Inflammatory macrophage treated with lipopolysaccharide for 4 hours (primary cell): Measurements from ENCODE around the gene LRRN3.

Source experiments
- DNase-seq: peaks from one replicate; pipeline ENCODE4 v3.0.0-alpha.2; 2020

Gene LRRN3

DNA sequence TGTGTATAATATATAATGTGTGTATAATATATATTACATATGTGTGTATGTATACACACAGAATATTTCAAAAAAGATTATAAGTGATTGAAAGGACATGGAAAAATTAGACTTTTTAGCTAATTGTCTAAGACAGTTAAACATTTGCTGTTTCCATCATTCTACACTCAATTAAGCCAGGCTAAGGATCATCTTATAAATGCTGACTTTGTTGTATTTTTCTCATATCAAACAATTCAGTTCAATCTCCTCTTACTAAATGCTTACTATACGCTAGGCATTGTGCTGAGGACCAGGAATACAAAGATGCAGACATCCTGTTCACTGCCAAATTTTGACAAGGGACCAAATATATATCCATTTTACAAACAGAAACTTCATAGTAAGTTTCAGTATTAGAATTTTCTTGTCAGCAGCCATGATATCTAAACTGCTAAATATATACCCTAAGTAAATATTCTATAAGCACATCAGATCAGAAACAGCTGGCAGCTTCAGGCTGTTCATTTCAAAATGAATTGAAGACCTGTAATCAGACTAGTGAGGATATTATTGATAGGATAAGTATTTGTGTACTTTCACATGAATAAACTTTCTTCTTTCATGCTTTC, 10.3 kb upstream of the LRRN3 start:
- no peak for DNase-seq

DNA sequence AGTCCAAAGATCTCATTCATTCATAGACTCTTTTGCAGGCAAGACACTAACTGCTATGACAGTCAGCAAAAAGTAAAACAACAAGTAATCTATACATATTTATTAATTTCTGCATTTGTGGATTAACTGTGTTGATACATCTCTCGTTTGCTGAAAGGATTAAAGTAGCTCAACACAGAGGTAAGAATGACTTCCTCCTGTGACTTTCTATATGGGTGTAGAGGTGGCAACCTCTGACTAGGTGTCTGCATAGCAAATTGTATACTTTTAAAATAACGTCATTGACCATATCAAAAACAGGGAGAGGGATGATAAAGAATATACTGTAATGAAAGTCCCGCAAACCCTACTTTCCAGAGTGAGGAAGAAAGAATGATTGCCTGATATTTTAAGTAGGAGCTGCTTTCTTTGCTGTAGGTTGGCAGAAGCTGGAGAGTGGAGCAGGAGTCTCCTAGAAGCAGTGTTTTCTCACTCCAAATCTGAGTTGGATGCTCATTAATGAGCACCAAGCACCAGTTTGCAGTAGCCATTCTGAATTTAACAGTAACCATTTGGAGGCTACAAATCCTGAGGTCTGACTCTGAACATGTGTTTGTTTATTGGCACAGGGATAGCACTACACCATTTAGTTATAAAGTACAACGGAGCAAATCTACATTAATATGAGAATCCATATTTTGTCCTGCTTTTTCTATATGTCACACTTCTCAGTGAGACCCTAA, 9.2 kb upstream of the LRRN3 start:
- DNase-seq: no peak

DNA sequence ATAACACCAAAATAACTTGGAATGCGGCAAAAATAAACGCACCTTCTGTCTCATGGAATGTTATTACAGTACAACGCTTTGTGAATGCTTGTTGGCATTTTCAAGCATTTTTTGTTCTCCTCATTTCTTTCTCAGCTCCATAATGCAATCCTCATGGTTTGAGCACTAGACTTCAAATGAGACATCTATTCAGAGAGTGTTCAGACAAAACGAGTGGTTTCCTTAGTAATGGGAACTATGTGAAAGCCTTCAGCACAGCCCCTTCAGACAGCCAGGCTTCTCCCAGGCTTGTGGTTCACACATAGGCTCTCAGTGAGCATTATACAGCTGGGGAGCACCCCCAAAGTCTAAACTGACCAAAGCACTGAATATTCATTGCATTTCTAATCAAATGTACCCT, 8.6 kb upstream of the LRRN3 start:
- DNase-seq: no peak

DNA sequence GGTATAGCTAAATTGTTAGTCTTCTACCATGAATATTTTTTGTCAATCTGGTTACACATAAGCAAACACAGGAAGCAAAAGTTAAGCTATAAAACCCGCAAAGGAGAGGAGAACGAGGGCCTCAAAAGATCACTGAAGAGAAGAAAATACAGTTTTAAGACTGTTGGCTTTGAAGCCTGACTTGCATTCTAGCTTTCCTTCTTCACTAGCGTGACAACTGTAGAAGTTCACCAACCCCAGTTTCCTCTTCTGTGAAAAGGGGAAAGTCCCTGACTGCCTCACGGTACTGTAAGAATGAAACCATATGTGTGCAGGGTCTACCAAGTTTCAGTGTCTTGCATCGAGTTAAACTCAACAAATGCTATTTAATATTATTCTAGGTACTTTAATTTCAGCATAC, 7.5 kb upstream of the LRRN3 start:
- peak; percentile 89 for DNase-seq

DNA sequence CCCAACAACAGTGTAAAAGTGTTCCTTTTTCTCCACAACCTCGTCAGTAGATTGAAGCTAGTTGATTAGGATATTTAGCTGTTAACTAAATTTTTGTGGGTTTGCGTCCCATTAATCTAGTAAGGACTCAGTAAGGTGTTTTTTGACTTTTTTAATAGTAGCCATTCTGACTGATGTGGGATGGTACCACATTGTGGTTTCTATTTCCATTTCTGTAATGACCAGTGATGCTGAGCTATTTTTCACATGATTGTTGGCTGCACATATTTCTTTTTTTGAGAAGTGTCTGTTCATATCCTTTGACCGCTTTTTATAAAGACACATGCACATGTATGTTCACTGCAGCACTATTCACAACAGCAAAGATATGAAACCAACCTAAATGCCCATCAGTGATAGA, 5.6 kb upstream of the LRRN3 start:
- DNase-seq: no peak

DNA sequence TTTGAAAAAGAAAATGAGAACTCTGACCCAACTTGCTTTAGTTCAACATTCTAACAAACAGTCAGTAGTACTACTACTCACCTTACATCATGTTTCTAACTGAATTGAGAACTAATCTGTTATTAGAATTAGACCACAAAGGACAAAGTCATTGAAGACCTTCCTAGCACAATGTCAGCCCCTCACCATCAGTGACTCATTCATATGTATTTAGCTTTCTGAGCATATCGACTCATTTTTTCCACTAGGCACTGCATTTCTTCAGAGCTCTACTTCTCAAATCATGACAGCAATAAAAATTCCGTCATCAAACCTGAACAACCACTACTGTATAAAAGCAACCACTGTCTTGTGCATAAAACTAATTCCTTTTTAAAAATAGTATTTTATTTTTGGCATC, 4.4 kb upstream of the LRRN3 start:
- peak; percentile 30 for DNase-seq

DNA sequence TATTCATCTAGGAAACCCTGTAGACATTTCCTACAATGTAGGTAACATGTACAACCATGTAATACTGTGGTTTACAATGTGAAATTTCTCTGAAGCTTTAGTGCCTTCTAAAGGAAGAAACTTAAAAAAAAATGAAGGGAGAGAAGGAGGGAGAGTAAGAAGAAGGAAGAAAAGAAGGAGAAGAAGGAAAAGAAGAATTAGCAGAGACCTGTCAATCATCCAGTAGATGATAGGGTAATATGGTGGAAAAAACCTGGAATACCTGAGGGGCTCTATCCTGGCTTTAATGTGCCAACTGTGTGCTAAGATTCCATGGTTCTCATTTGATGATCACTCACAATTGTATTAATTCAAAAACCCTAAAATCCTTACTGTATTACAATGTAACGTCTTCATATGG, 2.6 kb upstream of the LRRN3 start:
- no peak for DNase-seq

DNA sequence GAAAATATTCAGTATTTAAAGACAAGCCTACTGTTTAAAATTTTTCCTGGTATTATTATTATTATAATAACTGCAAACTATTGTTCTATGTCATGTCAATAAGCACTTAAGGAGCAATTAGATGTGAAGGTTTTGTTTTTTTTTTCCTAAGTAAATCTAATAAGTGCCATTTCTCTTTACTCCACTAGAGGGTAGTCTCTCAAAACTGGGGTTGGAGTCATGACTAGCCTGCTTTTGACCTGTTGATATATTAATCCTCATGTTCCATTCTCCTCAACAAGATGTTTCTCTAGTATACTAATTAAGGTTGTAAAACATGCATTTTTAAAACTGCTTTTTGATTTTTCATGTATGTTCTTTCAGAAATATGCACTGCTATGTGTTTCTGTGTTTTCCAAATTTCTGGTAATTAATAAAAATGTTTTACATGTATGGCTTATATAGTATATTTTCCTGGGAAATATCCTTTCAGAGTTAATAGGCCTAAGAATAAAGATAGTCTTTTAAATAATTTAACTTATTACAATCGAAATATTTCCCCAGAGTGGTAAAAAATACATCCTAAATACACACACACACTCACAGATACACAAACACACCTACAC, 1.0 kb upstream of the LRRN3 start:
- peak; percentile 58 for DNase-seq

DNA sequence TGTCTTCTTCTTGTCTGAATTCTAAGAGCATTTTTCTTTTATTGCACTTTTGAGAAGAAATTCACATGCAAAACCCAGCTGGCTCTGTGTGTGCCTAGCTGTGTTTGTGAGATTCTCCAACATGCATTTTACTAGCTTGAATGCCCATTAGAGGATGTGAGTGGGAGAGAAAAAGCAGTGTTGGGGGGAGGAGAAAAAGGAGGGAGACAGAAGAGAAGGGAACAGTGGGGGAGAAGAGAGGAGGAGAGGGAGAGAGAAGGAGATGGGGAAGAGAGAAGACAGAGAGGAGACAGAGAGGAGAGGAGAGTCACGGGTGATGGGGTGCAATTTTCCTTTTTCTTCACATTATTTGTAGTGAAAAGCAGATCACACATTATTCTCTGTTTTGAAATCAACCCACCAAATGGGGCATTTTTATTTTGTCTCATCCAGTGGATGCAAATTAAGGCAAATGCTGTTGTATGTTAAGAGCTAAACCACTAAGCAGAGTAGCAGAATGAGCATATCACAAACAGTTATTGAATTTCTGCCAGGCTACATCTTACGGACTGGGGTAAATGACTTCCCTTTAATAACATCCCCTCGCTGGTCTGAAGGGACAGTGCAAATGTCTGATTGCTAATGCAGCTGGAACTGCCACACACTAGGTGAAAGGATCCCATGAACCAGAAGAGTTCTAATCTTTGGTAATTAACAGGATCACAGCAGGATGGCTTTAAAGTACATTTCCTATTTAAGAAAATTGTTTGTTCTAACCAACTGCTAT, 849 bp downstream of the LRRN3 start:
- DNase-seq: no peak

DNA sequence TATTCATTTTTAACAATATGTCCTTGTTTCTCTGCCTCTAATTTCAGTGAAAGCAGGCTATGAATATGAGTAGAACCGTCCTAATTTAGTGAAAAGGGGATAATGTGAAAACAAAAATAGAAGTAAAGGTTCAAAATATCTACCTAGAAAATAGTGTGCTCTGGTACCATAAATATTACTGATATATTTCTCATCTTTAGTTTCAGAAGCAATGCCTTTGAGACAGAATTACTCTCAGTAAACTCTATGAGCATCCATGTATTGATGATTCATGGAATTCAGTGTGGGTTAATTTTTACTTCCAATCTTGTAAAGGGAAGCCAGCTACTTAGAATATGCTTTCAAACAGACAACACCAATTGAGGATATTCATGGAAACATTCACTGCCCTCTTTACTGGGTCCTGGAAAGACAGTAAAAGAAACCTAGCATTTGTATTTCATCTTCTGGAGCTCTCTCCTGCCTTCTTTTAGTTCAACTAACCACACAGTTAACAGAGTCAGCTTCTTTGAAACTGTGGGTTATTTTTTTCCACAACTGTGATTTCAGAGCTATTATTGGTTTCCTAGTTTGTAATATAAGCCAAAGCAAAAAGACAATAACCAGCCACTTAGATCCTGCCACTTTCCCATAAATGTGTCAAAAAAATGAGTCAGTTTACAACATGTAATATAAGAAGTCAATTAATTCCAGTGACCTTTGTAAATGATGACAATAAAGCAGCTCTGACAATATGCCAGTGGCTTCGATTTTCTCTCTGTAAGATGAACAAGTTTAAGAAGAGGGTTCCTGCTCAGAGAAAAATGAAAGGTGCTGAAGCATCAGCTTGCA, 1.7 kb downstream of the LRRN3 start:
- no peak for DNase-seq

DNA sequence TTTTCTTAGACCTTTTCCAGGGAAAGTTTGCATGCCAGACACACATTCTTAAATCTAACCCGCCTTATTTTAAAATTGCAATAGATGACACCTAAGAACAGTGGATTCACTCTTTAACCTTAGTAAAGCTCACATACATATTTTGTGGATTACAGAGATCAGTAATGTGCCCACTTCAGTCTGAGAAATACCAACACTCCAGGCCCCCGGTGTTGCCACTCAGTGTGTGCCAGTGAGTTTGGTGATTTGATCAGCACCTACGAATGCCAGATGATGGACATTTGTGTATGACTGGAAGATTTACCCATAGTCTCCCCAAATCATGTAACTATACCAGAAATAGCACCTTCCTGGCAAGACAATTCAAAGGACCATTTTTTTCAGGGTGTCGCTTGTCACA, 2.6 kb downstream of the LRRN3 start:
- DNase-seq: no peak

DNA sequence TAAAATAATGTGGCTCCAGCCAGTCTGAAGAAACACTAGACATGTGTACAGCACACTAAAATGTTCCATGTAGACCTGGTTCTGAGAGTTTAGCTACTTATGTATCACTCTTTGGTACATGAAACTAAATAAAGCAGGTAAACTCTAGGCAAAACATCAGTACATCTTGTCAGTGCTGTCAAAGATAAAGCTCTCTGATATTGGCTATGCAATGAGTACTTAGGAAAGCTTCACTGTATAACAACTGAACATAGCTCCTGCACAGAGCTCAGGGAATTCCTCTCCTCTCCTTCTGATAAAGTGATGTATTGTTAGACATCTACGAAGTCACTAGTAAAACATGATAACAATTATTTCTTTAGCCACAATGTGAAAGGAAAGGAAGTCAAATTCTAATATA, 3.5 kb downstream of the LRRN3 start:
- no peak for DNase-seq

DNA sequence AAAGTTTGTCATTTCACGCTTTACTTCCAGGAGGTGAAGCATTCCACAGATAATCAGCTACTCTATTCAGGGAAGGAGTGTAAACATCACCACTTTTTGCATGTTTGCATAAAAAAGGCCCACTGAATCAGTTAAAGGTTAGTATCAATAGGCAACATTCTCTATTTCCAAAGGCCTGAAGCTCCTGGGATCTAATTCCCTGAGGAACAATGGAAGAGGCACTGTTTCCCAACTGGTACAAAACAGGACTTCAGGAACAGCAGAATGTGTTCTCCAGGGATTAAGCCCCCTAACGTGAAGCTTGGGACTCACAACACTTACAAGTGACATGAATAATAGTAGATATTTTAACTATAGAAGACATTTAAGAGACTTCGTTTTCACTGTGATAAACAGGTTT, 6.1 kb downstream of the LRRN3 start:
- no peak for DNase-seq

DNA sequence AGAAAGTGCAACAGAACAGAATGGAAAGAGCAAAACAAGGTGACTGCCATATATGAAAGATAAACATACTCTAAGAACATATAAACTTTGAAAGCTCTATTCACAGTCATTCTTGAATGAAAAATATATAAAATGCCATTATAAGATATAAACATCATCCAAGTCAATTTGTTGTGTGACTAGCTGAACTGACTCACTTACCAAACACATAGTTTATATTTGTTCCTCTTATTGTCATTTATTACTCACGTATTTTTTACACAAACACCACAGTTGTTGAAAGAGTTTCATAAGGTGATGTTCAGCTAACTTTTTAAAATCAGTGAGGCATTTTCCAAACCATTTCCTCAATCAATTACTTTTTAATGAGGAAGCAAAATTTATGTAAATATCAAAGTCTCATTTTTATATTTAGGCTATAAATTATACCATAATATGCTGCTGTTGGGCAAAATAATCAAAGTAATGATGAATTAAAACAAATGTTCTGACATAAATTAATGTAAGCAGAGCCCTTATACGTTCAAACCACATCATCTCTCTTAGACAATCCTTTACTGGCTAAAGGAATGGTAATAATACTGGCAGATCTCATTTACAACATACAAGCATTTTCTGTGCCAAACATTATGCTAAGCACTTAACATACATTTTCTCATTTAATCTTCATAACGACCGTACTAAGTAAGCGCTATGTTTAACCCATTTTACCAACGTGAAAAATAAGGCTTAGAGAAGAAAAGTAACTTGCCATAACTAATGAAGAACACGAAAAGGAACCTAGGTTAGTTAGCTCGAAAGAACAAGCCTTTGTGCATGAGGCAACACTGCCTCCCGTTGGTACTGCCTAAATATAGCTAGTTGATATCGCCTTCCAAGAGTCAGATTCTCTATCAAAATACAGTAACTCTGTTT, 7.3 kb downstream of the LRRN3 start:
- peak; percentile 54 for DNase-seq

DNA sequence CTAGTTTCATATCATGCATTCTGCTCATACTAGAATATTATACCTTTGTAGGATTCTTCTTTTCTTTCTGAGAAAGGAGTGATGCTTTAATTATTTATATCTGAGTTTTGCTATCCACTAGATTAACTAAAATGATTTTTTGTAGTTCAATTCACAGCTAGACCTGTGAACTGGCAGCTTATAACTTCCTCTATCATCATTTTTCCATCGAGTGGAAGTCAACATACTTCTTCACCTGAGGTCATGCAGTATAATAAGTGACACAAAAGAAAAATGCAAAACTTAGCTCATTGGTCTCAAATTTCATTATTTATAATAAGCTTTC, 8.0 kb downstream of the LRRN3 start:
- no peak for DNase-seq

DNA sequence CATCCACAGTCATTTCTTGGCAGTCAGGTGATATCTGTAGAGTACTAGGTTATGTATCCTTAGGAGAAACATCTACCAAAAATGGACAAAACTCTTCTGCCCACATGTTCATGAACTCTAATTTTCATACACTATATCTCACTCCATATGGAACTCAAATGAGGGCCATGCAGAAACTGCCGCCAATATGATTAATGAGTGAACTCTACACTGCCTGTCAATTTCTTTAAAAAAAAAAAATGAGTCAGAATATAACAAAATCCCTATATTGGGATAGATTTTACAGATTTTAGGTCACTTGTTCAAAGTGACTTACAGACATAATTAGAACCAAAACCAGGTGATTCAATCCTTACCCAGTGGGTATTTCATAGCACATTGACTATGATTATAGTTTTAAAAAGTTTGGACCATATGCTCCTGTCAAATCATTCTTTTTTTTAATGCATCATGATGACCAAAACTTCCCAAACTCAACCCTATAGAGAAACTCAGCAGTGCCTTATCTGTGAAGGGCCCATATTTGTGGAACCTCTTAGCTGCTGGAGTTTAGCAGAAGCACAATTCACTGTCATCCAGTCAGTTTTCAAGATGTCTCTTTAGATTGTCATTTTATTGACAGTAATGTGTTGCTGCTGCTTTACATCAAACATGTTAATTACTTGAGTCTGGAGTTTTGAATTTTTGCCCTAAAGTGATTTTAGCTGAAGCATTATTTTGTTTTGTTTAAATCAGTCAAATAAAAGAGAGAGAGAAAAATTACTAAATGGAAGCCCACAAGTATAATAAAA, 11.1 kb downstream of the LRRN3 start:
- DNase-seq: no peak

DNA sequence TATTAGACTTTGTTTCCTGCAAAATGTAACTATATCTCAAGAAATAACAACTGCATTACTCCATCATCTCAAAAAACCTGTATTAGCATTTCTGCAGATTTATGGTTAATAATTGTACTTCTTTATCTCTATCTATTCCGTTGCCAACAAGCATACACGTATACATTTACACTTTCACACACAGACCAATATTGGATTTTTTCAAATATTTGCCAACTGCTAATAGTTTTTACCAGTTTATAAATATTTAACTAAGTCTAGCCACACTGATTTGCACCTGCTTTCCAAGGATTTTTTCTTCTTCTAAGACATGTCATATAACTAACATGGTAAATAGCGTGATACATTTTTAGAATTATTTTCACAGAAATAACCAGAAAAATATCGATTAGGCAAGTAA, 12.2 kb downstream of the LRRN3 start:
- no peak for DNase-seq

DNA sequence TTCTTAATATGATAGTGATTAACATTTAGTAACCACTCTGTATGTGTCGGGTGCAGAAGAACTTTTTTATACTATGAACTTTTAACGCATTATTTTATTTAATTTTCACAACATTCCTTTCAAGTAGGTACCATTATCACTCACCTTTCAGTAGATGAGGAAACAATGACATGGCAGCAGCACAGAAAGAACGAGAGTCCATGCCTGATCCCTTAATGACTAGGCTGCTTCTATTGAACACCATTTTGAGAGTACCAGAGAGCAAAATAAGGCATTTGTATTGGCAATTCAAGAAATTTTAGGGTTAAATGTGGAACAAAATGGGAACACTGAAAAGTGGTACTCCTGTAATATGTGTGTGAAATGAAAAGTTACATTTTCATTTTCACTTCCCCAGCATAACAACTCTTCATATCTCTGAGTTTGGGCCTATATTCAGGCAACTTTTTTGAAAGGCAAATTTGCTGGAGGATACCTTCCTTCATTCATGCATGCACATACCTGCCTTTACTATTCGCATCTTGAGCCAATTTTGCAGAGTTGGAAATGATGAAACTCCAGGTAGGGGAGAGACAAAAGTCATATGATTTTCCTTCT, 12.8 kb downstream of the LRRN3 start:
- peak; percentile 36 for DNase-seq

DNA sequence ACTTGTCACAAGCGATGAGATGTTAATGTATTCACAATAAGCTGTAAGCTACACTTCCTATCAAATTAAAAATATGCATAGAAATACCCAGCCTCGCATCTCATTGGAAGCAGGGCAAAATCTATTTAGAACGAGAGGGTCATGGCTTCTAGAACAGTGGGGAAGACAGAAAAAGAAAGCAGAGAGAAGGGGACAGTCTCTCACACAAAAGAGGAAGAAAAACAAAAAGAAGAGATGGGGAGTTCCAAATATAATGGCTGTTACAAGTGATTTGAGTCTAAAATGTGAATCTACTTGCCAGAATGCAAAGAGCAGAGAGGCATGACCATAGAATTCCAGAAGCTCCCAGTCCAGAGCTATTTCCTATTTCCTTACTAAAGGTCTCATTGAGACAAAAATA, 13.8 kb downstream of the LRRN3 start:
- peak; percentile 37 for DNase-seq

DNA sequence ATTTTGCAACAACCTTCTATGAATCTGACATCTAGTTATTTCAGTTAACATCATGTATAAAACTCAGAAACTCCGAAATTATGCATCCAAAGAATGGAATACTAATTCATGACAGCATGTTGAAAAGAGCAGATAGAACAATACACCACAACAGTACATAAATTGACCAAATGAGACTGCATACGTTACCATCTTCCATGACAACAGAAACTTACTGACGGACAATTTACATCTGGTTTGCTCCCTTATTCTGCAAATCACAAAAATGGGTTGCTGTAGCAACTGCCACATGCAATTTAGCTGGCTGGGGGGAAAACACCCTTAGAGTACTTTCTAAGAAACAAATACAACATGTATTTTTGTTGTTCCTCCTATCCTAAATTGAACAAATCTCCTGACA, 14.3 kb downstream of the LRRN3 start:
- no peak for DNase-seq

DNA sequence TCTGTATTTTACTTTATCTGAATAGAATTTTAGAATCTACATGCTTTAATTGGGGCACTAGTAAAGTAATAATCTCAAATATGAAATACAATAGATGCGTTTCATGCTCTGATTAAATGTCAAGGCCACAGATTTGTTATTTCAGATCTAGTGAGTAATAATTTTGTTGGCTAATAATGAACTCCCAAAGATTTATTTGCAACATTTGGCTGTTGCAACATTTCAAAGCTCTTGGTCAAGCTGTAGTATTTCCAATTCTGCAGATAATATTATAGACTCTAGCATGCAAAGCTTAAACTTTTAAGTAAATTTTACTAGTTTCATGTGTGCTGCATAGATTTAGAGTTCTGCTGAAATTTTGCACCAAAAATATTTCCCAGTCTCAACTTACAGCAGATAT, 16.7 kb downstream of the LRRN3 start:
- DNase-seq: peak; percentile 78
